ENCODE data around the gene TENT4A.

TENT4A gene

DNA sequence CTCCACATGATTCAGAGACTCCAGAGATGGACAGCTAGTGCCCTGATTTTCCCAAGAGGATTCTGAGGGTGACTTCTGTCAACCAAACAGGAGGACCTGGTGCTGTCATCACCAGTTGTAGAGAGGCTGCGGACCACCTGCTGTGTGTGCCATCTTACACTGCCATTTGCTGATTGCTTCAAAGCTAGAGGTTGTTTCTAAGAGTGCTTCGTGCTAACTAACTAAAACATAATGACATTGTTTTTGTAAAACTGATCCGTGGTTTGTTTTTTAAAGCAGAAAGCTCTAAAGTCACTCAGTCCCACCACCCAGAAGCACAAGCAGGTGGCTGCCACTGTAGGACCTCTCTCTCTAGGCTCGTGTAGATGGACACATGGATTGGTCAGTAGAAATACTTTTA lies 12.2 kb downstream of the TENT4A start:
- Histone ChIP-seq H3K4me1 (peaks cover 8% of the 10 kb centered on the region; the same call in 1 of the 2 replicates), H3K4me3 (no peak overlapping the region), H3K36me3 (replicated peaks) (peaks cover 25% of the 10 kb centered on the region), H3K9me3 (no peaks in the 10 kb centered on the region), H3K27me3 (ENCODE audit: low read depth) (no peaks in the 10 kb centered on the region)
- in situ Hi-C loops (cut with MboI; ENCODE audit: low sequenced_read_pairs) = loop anchor here (25.0 kb wide), 1 partner anchor 1263 kb away; no protein-coding TSS in a partner anchor
- no peak for DNase-seq (ENCODE audit: low spot score in 2 of 2)

- in situ Hi-C loops (cut with MboI; ENCODE audit: low sequenced_read_pairs) = loop anchor here (25.0 kb wide), 1 partner anchor 1264 kb away; no protein-coding TSS in a partner anchor
- Histone ChIP-seq H3K4me1 (peaks cover 8% of the 10 kb centered on the region; the same call in 1 of the 2 replicates), H3K27me3 (ENCODE audit: low read depth) (no peaks in the 10 kb centered on the region), H3K4me3 (no peak overlapping the region), H3K36me3 (replicated peaks) (peaks cover 25% of the 10 kb centered on the region), H3K9me3 (no peaks in the 10 kb centered on the region)
- no peak for DNase-seq (ENCODE audit: low spot score in 2 of 2)
Measured at GRCh38 chr5:6726006-6726405, 12.8 kb downstream of the TENT4A start.

DNA sequence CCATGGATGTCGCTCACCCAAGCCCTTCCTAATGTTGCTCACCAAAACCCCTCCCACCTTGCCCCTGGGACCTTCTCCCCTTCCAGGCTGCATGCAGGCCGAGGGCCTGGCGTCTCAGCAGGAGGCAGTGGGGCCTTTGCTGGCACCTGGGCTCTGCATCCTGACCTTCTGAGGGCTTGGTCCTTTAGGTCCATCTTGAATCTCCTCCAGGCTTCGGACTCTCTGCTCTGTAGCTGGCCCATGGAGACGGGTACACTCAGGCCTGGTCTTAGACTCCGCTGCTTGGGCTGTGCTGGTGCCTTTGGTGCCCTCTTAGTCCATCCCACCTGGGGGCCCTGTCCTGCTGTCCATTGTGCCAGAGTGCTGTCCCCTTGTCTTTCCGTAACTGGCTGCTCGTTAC lies 14.0 kb downstream of the TENT4A start:
- DNase-seq (ENCODE audit: low spot score in 2 of 2) = no peak
- H3K4me3 ChIP-seq = no peak overlapping the region
- H3K4me1 ChIP-seq = peaks cover 3% of the 10 kb centered on the region; the same call in 1 of the 2 replicates
- peaks cover 25% of the 10 kb centered on the region for H3K36me3 ChIP-seq (replicated peaks)
- in situ Hi-C loops (cut with MboI; ENCODE audit: low sequenced_read_pairs) = loop anchor here (25.0 kb wide), 1 partner anchor 1265 kb away; no protein-coding TSS in a partner anchor
- no peaks in the 10 kb centered on the region for H3K27me3 ChIP-seq (ENCODE audit: low read depth)
- no peaks in the 10 kb centered on the region for H3K9me3 ChIP-seq

GRCh38 chr5:6728011-6728794 lies 15.0 kb downstream of the TENT4A start:
- DNase-seq (ENCODE audit: low spot score in 2 of 2) = no peak
- no peaks in the 10 kb centered on the region for H3K9me3 ChIP-seq
- H3K4me1 ChIP-seq = peaks cover 3% of the 10 kb centered on the region; the same call in 1 of the 2 replicates
- in situ Hi-C loops (cut with MboI; ENCODE audit: low sequenced_read_pairs) = loop anchor here (25.0 kb wide), 1 partner anchor 1266 kb away; no protein-coding TSS in a partner anchor
- H3K4me3 ChIP-seq = no peak overlapping the region
- H3K27me3 ChIP-seq (ENCODE audit: low read depth) = no peaks in the 10 kb centered on the region
- peaks cover 22% of the 10 kb centered on the region for H3K36me3 ChIP-seq (replicated peaks)

- Histone ChIP-seq H3K4me1 (peaks cover 3% of the 10 kb centered on the region; the same call in 1 of the 2 replicates), H3K27me3 (ENCODE audit: low read depth) (no peaks in the 10 kb centered on the region), H3K9me3 (no peaks in the 10 kb centered on the region), H3K4me3 (no peak overlapping the region), H3K36me3 (replicated peaks) (peaks cover 16% of the 10 kb centered on the region)
- no peak for DNase-seq (ENCODE audit: low spot score in 2 of 2)
- in situ Hi-C loops (cut with MboI; ENCODE audit: low sequenced_read_pairs) = loop anchor here (25.0 kb wide), 1 partner anchor 1266 kb away; no protein-coding TSS in a partner anchor
Measured at GRCh38 chr5:6728795-6729183, 15.6 kb downstream of the TENT4A start.

DNA sequence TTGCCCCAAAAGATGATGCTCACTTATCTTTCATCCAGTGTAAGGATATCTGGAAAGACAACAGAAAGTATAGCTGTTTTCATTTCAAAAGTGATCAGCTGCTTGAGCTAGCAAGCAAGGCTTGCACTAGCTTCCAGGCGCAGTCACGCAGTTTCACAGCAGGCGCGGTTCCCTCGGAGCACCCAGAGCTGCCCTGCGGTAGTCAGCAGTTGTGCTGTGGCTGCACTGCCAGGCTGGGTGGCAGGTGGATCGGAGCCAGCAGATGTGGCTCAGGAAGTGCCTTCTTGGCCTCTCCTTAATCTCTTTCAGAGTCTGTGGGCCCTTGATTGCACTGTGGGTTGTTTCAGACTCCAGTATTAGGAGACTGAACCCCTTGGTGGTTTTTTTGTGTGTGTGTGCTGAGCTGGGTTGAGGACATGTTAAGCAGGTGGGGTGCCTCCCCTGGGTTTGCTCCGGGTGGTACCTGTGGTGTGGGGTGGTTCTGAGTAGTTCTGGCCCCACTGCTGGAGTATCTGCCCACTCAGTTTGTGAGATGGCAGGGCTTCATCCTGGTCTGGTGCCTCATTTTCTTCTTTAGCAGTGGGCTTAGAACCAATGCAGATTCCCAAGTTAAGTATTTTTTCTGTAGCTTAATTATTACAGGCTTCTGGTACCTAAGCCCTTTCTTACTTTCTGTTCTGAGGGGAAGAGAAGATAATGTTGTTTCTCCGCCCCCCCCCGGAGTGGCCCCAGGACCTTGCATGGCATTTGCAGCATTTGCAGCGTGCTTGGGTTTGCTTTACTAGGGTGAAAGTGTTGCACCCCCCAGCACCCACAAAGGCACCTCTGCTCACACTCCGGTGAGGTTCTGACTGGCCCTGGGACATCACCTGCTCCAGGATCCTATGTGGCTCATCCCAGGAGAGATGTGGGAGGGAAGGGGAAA lies 16.4 kb downstream of the TENT4A start:
- Histone ChIP-seq H3K36me3 (replicated peaks) (peaks cover 10% of the 10 kb centered on the region), H3K27me3 (ENCODE audit: low read depth) (no peaks in the 10 kb centered on the region), H3K4me3 (no peak overlapping the region), H3K9me3 (no peaks in the 10 kb centered on the region), H3K4me1 (peaks cover 3% of the 10 kb centered on the region; the same call in 1 of the 2 replicates)
- DNase-seq (ENCODE audit: low spot score in 2 of 2) = no peak
- in situ Hi-C loops (cut with MboI; ENCODE audit: low sequenced_read_pairs) = loop anchor here (25.0 kb wide), 1 partner anchor 1267 kb away; no protein-coding TSS in a partner anchor

DNA sequence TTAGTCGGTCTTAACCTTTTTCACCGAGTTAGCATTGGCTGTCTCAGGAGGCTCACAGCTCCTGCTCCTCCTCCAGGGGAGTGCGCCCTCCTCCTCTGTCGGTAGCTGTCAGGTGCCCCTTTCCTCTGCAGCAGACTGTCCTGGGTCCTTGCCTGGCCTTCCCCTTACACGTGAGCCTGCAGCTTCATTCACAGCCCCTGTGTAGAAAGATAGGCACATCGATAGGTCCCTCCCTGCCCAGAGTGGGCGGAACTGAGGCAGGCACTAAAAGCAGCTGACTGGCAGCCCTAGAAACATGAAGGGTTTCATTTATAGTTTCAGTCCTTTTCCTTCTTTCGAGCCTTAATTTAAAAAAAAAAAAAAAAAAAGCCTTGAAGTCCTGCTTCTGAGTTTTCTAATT lies 17.2 kb downstream of the TENT4A start:
- Histone ChIP-seq H3K9me3 (no peaks in the 10 kb centered on the region), H3K36me3 (replicated peaks) (peaks cover 10% of the 10 kb centered on the region; the same call in 1 of the 2 replicates), H3K27me3 (ENCODE audit: low read depth) (no peaks in the 10 kb centered on the region), H3K4me3 (no peak overlapping the region), H3K4me1 (peaks cover 3% of the 10 kb centered on the region; the same call in 1 of the 2 replicates)
- no peak for DNase-seq (ENCODE audit: low spot score in 2 of 2)
- in situ Hi-C loops (cut with MboI; ENCODE audit: low sequenced_read_pairs) = loop anchor here (25.0 kb wide), 1 partner anchor 1268 kb away; no protein-coding TSS in a partner anchor

- H3K36me3 ChIP-seq (replicated peaks) = peaks cover 7% of the 10 kb centered on the region; the same call in 1 of the 2 replicates
- in situ Hi-C loops (cut with MboI; ENCODE audit: low sequenced_read_pairs) = loop anchor here (25.0 kb wide), 1 partner anchor 1269 kb away; no protein-coding TSS in a partner anchor
- peaks cover 3% of the 10 kb centered on the region; the same call in 1 of the 2 replicates for H3K4me1 ChIP-seq
- H3K27me3 ChIP-seq (ENCODE audit: low read depth) = no peaks in the 10 kb centered on the region
- no peaks in the 10 kb centered on the region for H3K9me3 ChIP-seq
- no peak overlapping the region for H3K4me3 ChIP-seq
- DNase-seq (ENCODE audit: low spot score in 2 of 2) = no peak
Measured at GRCh38 chr5:6730807-6731206, 17.6 kb downstream of the TENT4A start.

DNA sequence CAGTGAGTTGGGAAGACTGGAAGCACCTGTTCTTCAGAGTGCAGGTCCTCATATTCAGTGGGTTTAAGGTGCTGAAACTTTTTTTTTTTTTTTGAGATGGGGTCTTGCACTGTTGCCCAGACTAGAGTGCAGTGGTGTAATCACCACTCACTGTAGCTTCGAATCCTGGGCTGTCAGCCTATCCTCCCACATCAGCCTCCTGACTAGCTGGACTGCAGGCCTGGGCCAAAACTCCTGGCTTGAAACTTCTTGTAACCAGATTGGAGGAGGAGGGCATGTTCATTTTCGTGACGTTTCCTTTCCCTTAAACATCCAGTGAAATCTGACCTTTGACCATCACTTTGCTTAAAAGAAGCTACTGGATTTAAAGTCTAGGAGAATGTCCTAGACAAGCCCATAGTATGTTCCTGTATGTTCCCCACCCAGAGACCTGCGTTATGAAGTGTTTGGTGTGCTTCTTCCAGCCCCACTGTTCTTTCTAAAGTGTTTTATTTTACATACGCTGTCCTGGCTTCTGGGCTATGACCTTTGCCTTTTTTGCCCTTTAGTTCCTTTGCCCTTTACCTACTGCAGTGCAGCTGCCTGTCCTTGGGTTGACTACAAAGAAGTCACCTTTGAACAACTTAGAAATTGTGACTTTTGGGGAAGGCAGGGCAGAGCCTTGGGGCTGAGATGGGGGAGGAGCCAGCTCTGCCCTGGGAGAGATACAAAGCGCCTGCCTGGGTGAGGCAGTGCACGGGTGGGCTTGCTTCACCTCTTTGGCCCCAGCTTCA lies 18.4 kb downstream of the TENT4A start:
- DNase-seq (ENCODE audit: low spot score in 2 of 2) = no peak
- Histone ChIP-seq H3K4me1 (peaks cover 3% of the 10 kb centered on the region; the same call in 1 of the 2 replicates), H3K9me3 (no peaks in the 10 kb centered on the region), H3K36me3 (replicated peaks) (0 out of 2 replicates have a peak, but pooled peaks cover 2% of the 10 kb centered on the region), H3K4me3 (no peak overlapping the region), H3K27me3 (ENCODE audit: low read depth) (no peaks in the 10 kb centered on the region)
- in situ Hi-C loops (cut with MboI; ENCODE audit: low sequenced_read_pairs) = loop anchor here (25.0 kb wide), 1 partner anchor 1269 kb away; no protein-coding TSS in a partner anchor

DNA sequence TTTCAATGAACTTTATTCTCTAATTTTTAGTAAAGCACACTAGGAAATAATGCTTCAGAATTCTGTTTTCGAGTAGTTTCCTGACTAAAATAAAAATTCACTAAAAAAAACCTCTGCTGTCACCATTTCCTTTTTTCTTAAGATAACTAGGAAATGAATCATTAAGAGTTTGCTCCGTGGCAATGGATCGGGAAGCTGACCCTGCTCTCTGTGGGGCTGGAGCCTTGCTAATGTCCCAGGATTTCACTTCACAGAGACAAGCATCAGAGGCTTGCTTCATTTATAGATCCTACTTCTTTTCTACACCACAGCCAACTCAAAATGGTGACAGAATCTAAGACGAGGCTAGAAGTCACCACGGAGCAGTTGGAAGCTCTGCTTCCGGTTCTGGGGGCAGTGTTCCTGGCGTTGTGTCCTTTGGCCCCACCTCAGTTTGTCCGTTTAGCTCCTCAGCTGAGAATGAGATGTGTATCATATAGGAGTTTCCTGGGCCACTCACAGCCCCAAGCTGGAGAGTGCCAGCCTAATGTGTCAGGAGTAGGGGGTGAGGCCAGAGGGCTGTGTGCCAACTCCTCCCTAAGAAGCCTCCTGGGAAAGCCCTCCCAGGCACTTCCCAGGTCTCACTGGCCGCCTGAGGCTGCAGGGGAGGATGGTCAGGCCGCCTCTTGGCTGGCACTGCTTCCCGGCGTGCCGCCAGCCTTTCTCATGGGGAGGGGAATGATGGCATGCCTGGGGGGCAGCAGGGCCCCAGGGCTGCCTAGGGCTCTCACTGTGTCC lies 19.6 kb downstream of the TENT4A start:
- Histone ChIP-seq H3K36me3 (replicated peaks) (0 out of 2 replicates have a peak, but pooled peaks cover 2% of the 10 kb centered on the region), H3K27me3 (ENCODE audit: low read depth) (no peaks in the 10 kb centered on the region), H3K9me3 (no peaks in the 10 kb centered on the region), H3K4me3 (no peak overlapping the region), H3K4me1 (peaks cover 3% of the 10 kb centered on the region; the same call in 1 of the 2 replicates)
- no peak for DNase-seq (ENCODE audit: low spot score in 2 of 2)
- in situ Hi-C loops (cut with MboI; ENCODE audit: low sequenced_read_pairs) = loop anchor here (25.0 kb wide), 1 partner anchor 1271 kb away; no protein-coding TSS in a partner anchor

DNA sequence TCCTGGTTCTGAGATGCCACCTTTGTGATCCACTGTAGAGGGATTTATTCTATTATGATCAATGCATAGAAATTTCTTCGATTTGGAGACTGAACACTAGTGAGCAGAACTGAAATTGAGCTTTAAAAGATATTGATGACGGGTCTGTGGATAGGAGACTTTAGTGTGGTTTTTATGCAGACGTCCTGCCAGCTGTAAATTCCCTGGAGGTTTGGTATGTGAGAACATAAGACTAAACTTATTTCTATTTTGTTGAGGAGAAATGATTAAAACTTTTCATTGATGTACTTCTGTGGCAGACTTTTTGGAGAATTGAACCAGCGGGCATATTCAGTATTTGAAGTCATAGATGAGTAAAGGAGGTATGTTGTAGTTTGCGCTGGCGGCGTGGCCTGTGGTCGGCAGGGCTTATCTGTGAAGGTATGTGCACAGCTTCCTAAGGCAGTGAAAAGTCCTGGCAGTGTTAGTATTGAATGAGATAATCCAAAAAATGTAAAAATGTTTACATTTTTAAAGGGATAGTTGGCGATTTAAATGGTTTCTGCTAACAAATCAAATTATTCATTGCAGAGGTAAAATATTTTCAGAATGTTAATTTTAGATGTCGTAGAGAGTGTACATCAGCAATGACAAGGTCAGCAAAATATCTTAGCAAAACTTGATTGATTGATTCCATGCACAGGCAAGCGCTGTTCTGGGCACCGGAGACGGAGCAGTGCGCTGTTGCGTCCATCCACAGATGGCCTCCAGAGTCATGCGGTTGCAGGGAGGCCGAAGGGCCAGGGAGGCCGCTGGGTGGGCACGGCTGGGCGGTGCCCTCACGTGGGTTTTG lies 20.4 kb downstream of the TENT4A start:
- H3K9me3 ChIP-seq = no peaks in the 10 kb centered on the region
- H3K4me1 ChIP-seq = peaks cover 3% of the 10 kb centered on the region; the same call in 1 of the 2 replicates
- no peak overlapping the region for H3K4me3 ChIP-seq
- H3K27me3 ChIP-seq (ENCODE audit: low read depth) = no peaks in the 10 kb centered on the region
- peaks cover 7% of the 10 kb centered on the region for H3K36me3 ChIP-seq (replicated peaks)
- no peak for DNase-seq (ENCODE audit: low spot score in 2 of 2)
- in situ Hi-C loops (cut with MboI; ENCODE audit: low sequenced_read_pairs) = loop anchor here (25.0 kb wide), 1 partner anchor 1271 kb away; no protein-coding TSS in a partner anchor
